PC-9 (cell line): ENCODE results near the gene RAP2A. TPM values are rescaled to one million over a fixed set of nuclear protein-coding genes. Genes with fewer than 3 reads are reported as not detected.

ENCODE experiments used
- BruUV-seq: library from RNA; stranded (reverse); fragments of 400-500 nt; replicated peaks from 2 replicates; lab custom pipeline; 2021; lab: Mats Ljungman, UMichigan
- CTCF ChIA-PET: fragments of 300-600 bp; sonication (Branson Sonifier 250); formaldehyde crosslinking; loops from one replicate; lab custom pipeline; 2022; ENCODE audit warnings: antibody characterized with exemption; lab: Charles Lee
- POLR2A ChIA-PET: fragments of 300-600 bp; sonication (Branson Sonifier 250); formaldehyde crosslinking; loops from one replicate; lab custom pipeline; 2022; ENCODE audit warnings: antibody characterized with exemption; ENCODE audit not compliant: unreplicated experiment; lab: Charles Lee
- DNase-seq, 2 experiments: peaks; one replicate each; pipeline versions ENCODE4 v3.0.0 to v3.0.0-alpha.2; 2015 to 2022; ENCODE audit warnings: mixed read lengths in 1 of 2
- H2AFZ ChIP-seq: fragments of 200-600 bp; sonication (generic); 2 replicates; pipeline ENCODE4 v1.8.1; 2017; ENCODE audit warnings: antibody characterized with exemption
- H3F3A ChIP-seq: fragments of 200-600 bp; sonication (generic); 2 replicates; pipeline ENCODE4 v1.8.1; 2017; ENCODE audit warnings: antibody characterized with exemption, mild to moderate bottlenecking, low read depth; ENCODE audit not compliant: insufficient read depth
- H3K27ac ChIP-seq: fragments of 200-600 bp; sonication (generic); 2 replicates; pipeline ENCODE4 v1.6.1; 2016; ENCODE audit warnings: mixed run types
- H3K27me3 ChIP-seq: fragments of 200-600 bp; sonication (generic); 2 replicates; pipeline ENCODE4 v1.6.1; 2016; ENCODE audit warnings: low read depth, mixed run types; ENCODE audit not compliant: insufficient read depth
- H3K36me3 ChIP-seq: fragments of 200-600 bp; sonication (generic); 2 replicates; pipeline ENCODE4 v1.6.1; 2016; ENCODE audit warnings: low read depth, mixed run types
- H3K4me1 ChIP-seq: fragments of 200-600 bp; sonication (generic); replicated peaks from 2 replicates; pipeline ENCODE4 v1.6.1; 2016; ENCODE audit warnings: mixed run types; ENCODE audit not compliant: insufficient read depth
- H3K4me2 ChIP-seq: fragments of 200-600 bp; sonication (generic); 2 replicates; pipeline ENCODE4 v1.6.1; 2017; ENCODE audit warnings: mixed run types
- H3K4me3 ChIP-seq: fragments of 200-600 bp; sonication (generic); 2 replicates; pipeline ENCODE4 v1.6.1; 2016; ENCODE audit warnings: mixed run types
- H3K79me2 ChIP-seq: fragments of 200-600 bp; sonication (generic); 2 replicates; pipeline ENCODE4 v1.6.1; 2017; ENCODE audit warnings: low read depth, mixed run types
- H3K9me2 ChIP-seq: fragments of 200-600 bp; sonication (generic); 2 replicates; pipeline ENCODE4 v1.8.1; 2017; ENCODE audit warnings: mild to moderate bottlenecking; ENCODE audit not compliant: insufficient read depth
- H3K9me3 ChIP-seq: fragments of 200-600 bp; sonication (generic); 2 replicates; pipeline ENCODE4 v1.8.1; 2016; ENCODE audit warnings: low read depth; ENCODE audit not compliant: insufficient read depth
- H4K20me1 ChIP-seq: fragments of 200-600 bp; sonication (generic); 2 replicates; pipeline ENCODE4 v1.8.1; 2017; ENCODE audit not compliant: insufficient read depth
- CTCF ChIP-seq: fragments of 200-600 bp; sonication (generic); conservative IDR thresholded peaks from 2 replicates; pipeline ENCODE4 v1.6.1; 2017; ENCODE audit warnings: mixed run types, antibody characterized with exemption, mild to moderate bottlenecking, moderate library complexity
- EZH2 ChIP-seq: fragments of 200-600 bp; sonication (generic); IDR thresholded peaks from 2 replicates; pipeline ENCODE4 v1.8.0; 2017; ENCODE audit warnings: antibody characterized with exemption, low read depth
- intact Hi-C: fragments of 100-400 bp; cut with micrococcal nuclease; formaldehyde crosslinking; loops from one replicate; pipeline ENCODE4 v1.10.0; 2022; ENCODE audit not compliant: unreplicated experiment
- total RNA-seq: library from RNA; stranded (reverse); gene quantifications from 2 replicates; pipeline ENCODE4 v1.2.3, GENCODE V29; 2021

RAP2A gene
- total RNA-seq, 1 experiment from 2014 or later, result 21.5 TPM

DNA sequence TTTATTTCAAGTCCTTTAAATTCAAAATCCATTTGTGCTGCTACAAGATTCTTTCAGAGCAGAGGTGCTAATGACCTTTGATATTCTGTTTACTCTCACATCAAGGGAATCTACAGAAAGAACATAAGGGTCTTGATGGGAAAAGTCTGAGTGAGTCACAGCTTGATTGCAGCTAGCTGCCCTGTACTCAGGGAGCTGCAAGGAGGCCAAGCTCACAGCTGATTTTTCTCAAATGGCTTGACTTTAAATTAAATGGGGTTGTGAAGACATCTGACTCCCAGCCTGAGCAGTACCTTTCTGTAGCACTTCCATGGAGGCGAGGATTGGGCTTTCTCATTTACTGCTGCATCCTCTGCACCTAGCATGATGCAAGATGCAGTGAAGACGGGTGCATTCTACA lies 62.5 kb downstream of the RAP2A start:
- CTCF ChIA-PET, result no interaction called here
- no peak for TF ChIP-seq EZH2
- no peak for TF ChIP-seq CTCF
- no peak for DNase-seq
- Histone ChIP-seq H3K4me3 (no peak overlapping the region), H3K36me3 (no peaks in the 10 kb centered on the region), H3K79me2 (no peaks in the 10 kb centered on the region), H3F3A (no peaks in the 10 kb centered on the region), H3K9me3 (no peaks in the 10 kb centered on the region), H3K27ac (no peak overlapping the region), H4K20me1 (no peaks in the 10 kb centered on the region), H3K9me2 (no peaks in the 10 kb centered on the region), H3K4me2 (no peak overlapping the region), H2AFZ (no peak overlapping the region), H3K27me3 (no peaks in the 10 kb centered on the region), H3K4me1 (peaks cover 21% of the 10 kb centered on the region)
- no TSS peak for BruUV-seq
- POLR2A ChIA-PET, result no interaction called here
- intact Hi-C loops, result no loop called here

DNA sequence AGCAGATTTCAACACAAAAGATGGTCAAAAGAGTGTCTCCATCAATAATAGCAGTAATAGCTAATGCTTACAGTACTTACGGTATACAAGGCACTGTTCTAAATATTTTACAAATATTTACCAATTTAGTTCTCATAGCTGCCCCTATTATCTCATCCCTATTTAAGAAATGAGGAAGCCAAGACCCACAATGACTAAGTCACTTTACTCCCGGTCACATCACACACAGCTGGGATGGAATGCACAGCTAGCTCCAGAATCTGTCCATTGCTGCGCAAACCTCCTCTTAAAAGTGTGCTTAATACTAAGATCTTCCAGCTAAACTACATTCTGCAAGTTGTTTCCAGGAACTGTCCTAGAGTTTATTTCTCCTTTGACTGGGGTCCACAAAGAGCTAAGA lies 63.4 kb downstream of the RAP2A start:
- H3K9me3 ChIP-seq, result no peaks in the 10 kb centered on the region
- intact Hi-C loops, result no loop called here
- no peak overlapping the region for H3K4me2 ChIP-seq
- peaks cover 12% of the 10 kb centered on the region for H3K4me1 ChIP-seq
- no peaks in the 10 kb centered on the region for H3K27me3 ChIP-seq
- POLR2A ChIA-PET, result interaction anchor here (0.6 kb wide), 1 partner anchor 673 kb away, joined by 7 read pairs; no protein-coding TSS in a partner anchor
- no peak for DNase-seq
- H3K36me3 ChIP-seq, result no peaks in the 10 kb centered on the region
- no peaks in the 10 kb centered on the region for H4K20me1 ChIP-seq
- CTCF ChIA-PET, result no interaction called here
- H3K9me2 ChIP-seq, result no peaks in the 10 kb centered on the region
- H3F3A ChIP-seq, result no peaks in the 10 kb centered on the region
- TF ChIP-seq CTCF, result no peak
- no peak for TF ChIP-seq EZH2
- no peak overlapping the region for H3K4me3 ChIP-seq
- no peaks in the 10 kb centered on the region for H3K79me2 ChIP-seq
- no peak overlapping the region for H3K27ac ChIP-seq
- no TSS peak for BruUV-seq
- H2AFZ ChIP-seq, result no peak overlapping the region

GRCh38 chr13:97498419-97498818 lies 64.5 kb downstream of the RAP2A start:
- Histone ChIP-seq H3K9me3 (no peaks in the 10 kb centered on the region), H3F3A (no peaks in the 10 kb centered on the region), H3K4me1 (0 out of 2 replicates have a peak, but pooled peaks cover 5% of the 10 kb centered on the region), H3K36me3 (no peaks in the 10 kb centered on the region), H3K4me3 (no peak overlapping the region), H3K79me2 (no peaks in the 10 kb centered on the region), H4K20me1 (no peaks in the 10 kb centered on the region), H3K9me2 (no peaks in the 10 kb centered on the region), H3K4me2 (no peak overlapping the region), H3K27ac (no peak overlapping the region), H2AFZ (no peak overlapping the region), H3K27me3 (no peaks in the 10 kb centered on the region)
- no peak for DNase-seq
- no TSS peak for BruUV-seq
- ChIA-PET CTCF (no interaction called here), POLR2A (no interaction called here)
- TF ChIP-seq EZH2 (no peak), CTCF (no peak)
- intact Hi-C loops, result no loop called here
